ENCODE results near the gene KCNK6. TPM values are rescaled to one million over a fixed set of nuclear protein-coding genes. Genes with fewer than 3 reads are reported as not detected.

KCNK6 gene
- 1.4 TPM for total RNA-seq

- peak; percentile 56 for DNase-seq (ENCODE audit: low spot score)
- no peak for ATAC-seq
These were observed at the start of gene KCNK6 for GRCh38 chr19:38319421-38320258. KCNK6 (plus strand) TSS chr19:38319845; CDS start chr19:38319951, 106 bp downstream.

GRCh38 chr19:38270587-38271167 is 49.0 kb upstream of the KCNK6 start:
- DNase-seq (ENCODE audit: low spot score): no peak
- no peak for ATAC-seq

DNA sequence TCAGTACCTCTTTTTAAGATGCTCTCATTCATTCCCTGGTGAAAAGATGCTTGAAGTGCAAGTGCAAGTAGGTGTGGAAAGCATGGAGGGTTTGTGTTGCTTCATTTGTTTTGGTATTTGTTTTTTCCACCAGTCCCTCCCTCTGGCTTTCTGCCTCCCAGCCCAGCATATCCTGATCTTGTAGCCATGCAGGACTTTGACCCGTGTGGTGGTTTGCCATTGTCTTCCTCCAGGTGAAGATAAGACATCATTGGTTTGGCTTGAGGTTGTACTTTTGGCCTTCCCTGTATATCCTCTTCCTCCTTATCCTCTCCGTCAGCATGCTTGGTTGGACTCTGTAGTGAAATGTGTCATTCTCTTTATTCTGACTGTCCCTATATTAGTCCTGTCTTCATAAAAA is 46.1 kb upstream of the KCNK6 start:
- ATAC-seq: peak; percentile 43
- no peak for DNase-seq (ENCODE audit: low spot score)

GRCh38 chr19:38274739-38275138 is 44.9 kb upstream of the KCNK6 start:
- DNase-seq (ENCODE audit: low spot score): no peak
- no peak for ATAC-seq

- DNase-seq (ENCODE audit: low spot score): no peak
- no peak for ATAC-seq
These were observed 42.6 kb upstream of the KCNK6 start for GRCh38 chr19:38276942-38277517.

- ATAC-seq: no peak
These were observed 42.1 kb upstream of the KCNK6 start for GRCh38 chr19:38277549-38277948.

DNA sequence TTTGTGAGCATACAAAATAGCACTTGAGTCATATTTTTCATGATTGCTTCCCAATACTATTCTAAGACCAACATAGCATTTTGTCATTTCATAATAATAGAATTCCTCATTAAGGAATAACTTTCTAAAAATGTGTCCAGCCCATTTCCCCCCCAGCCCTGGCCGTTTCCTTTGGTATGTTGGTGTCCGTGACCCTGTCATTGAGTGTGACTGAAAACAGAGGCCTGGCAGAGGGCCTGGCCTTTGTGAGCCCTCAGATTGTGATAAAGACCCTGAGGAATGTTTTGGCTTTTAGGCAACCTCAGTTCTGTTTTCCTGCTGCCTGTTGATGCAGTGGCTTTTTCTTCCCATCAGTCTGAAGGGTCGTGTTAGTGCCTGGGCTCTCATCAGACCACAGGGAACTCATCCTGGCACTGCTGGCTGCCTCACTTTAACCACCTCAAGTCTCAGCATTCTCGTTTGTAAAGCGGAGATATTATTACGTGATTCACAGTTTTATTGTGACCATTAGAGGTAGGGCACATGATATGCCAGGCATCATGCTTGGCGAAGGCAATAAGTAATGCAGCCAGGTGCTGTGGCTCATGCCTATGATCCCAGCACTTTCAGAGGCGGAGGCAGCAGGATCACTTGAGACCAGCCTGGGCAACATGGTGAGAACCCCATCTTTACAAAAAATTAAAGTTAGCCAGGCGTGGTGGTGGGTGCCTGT is 41.5 kb upstream of the KCNK6 start:
- DNase-seq (ENCODE audit: low spot score) (peak; percentile 55), ATAC-seq (peak; percentile 71)

More at GRCh38 chr19:38277549-38277948, 42.1 kb upstream of the KCNK6 start:
- no peak for DNase-seq (ENCODE audit: low spot score)

DNA sequence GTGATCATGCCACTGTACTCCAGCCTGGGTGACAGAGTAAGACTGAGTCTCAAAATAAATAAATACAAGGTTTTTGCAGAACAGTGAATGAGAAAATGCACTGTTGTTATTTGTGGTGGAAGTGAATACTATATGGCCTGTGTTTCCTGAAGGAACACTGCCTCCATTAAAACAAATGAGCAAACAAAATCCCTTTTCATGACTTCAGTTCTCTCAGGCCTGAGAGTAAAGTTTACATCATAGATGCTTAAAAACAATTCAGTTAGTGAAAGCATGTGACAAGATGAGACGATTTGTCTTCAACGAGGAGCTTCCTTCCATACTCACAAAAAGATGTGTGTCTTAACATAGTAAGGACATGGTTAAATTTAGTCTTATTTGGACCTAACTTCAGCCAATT is 40.9 kb upstream of the KCNK6 start:
- ATAC-seq: no peak
- DNase-seq (ENCODE audit: low spot score): no peak

GRCh38 chr19:38280030-38280921 is 39.4 kb upstream of the KCNK6 start:
- DNase-seq (ENCODE audit: low spot score) (no peak), ATAC-seq (peak; percentile 33)

DNA sequence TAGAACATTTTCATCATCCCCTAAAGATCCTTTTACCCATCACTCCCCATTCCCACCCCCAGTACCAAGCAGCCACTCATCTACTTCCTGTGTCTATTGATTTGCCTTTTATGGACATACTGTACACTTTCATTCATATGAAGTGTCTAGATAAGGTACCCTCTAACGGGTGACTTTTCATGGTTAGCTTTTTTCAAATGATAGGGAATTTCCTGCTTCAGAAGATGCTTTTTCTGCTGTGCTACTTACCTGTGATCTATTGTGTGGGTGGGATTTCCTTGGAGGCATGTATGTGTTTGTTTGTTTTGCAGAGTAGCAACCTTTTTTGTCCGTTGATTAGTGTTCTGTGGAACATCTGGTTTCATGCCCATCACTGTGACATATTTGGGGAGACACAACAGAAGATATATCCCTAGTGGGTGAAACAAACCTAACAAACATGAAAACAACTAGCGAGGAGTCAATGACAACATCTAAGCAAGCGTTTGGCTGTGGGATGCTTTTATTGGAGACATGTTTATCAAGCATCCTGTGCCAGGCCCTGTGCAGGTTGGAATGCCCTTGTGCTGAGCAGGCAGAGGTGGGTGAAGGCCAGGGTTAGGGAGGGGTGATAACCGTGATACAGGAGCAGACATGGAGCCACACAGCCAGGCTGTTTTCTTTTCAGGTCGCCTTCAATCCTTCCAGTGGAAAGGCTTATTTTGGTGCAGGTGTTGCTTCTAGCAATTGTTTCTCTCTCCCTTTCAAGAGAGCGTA is 37.7 kb upstream of the KCNK6 start:
- DNase-seq (ENCODE audit: low spot score): no peak
- no peak for ATAC-seq

- no peak for DNase-seq (ENCODE audit: low spot score)
- ATAC-seq: no peak
These were observed 36.4 kb upstream of the KCNK6 start for GRCh38 chr19:38283271-38283670.

DNA sequence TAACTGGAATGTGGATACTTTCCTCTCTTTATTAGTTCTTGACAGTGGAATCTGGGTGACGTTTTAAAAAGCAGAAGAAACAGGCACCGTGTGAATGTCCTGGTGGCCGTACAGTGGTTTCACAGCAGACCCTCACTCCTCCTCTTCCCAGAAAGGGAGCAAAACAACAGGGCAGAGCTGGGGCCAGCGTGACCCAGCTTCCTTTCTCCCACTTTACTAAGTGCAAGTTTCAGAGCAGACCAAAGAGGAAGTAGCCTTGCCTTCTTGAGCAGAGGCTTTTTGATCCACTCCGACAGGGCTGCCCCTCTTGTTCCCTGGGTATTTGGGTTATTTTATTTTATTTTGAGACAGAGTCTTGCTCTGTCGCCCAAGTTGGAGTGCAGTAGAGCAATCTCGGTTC is 35.2 kb upstream of the KCNK6 start:
- DNase-seq (ENCODE audit: low spot score): no peak
- peak; percentile 44 for ATAC-seq

DNA sequence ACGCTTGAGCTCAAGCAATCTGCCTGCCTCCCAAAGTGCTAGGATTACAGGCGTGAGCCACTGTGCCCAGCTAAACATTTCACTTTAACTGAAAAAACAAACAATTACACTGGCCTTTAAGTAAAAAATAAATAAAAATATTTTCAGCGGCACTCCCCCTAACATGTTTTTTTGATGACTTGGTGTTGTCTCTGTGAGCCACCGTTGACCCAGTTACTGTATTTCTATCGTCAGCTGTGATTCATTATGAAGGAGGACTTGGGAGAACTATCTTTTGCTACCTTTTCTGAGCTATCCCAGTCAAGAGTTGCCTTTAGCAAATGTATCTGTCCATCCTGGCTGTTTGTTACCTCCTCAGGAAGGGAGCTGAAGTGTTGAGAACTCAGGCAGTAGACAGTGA is 34.1 kb upstream of the KCNK6 start:
- DNase-seq (ENCODE audit: low spot score): no peak
- ATAC-seq: no peak

DNA sequence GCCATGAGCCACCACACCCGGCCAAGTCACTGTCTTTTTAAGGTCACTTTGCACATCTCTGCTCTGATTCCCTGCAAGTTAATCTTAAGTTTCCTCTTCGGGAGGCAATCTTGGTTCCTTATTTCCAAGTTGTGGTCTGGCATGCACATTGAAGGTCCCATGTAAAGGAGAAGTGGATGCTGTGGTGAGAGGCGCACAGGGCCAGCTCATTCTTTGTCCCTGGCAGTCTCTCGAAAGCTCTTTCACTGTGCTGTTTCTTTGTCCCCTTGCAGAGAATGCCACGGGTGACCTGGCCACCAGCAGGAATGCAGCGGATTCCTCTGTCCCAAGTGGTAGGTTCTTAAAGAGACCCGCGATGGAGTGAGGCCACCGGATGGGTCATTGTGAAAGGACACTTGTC is 32.0 kb upstream of the KCNK6 start:
- peak; percentile 30 for ATAC-seq
- no peak for DNase-seq (ENCODE audit: low spot score)

DNA sequence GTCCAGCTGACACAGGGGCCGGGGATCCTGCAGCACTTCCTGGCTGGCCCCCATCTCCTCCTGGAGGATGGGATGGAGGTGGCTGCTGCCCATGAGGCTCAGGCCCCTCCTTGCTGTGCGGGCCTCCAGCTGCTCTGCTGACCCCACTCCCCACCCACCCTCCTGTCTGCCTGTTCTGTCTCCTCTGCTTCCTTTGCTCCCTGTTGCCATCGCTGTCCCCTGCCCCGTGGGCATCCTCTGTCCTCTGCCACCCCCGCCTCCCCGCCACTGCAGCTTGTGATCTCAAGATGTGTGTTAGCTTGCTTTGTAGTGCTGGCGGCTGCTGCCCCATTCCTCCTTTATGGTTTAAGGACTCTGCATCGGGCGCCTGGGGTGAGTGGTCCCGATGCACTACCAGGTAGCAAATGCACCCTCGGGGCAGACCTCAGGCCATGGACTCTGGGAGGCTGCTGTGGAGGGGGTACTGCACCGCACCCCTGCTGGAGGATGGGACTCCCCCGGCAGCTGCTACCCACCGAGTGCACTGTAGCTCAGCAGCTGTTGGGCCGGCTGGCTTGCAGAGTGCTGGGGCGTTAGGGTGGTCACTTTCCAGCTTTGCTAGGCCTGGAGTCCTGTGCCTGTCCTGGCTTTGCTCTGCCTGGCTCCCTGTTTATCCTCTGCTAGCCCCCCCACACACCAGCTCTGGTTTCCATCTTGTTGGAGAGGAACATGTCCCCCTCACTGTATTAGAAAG is 31.4 kb upstream of the KCNK6 start:
- no peak for DNase-seq (ENCODE audit: low spot score)
- no peak for ATAC-seq

DNA sequence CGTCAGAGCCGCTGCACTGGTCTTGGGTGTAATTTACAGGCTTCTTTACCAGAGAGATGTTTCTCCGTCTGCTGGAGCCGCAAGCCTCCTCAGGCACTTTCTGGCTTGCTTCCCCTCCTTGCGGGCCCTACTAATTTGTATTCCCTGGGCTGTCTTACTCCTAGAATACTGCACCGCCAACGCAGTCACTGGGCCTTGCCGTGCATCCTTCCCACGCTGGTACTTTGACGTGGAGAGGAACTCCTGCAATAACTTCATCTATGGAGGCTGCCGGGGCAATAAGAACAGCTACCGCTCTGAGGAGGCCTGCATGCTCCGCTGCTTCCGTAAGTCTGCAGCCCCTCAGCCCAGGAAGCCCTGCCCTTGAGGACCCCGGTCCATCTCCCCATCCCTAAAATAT is 29.7 kb upstream of the KCNK6 start:
- no peak for ATAC-seq
- DNase-seq (ENCODE audit: low spot score): no peak

DNA sequence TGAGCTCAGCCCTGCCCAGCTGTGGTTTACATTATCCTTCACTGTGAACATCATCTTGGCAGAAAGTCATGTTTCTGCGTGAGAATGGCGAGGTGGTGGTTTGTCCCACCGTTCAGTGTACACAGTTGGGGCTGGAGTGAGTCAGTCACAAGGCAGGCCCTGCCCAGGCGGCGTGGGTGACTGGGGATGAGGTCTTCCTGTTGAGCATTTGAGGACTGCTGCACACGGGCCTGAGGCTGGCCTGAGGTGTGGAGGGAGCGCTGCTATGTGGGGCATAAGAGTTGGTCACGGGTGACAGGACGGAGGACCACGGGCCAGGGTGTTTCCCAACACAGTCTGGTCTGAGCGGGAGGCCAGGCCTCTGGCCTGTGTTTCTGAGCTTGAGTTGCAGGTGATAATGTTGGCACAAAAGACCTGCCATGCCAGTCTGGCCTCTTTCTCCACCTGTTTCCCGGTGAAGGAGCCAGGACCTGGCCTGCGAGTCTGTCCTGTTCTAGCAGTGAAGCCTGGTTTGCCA is 29.0 kb upstream of the KCNK6 start:
- no peak for DNase-seq (ENCODE audit: low spot score)
- no peak for ATAC-seq

- no peak for DNase-seq (ENCODE audit: low spot score)
- no peak for ATAC-seq
These were observed 27.8 kb upstream of the KCNK6 start for GRCh38 chr19:38291855-38292254.

- DNase-seq (ENCODE audit: low spot score) (no peak), ATAC-seq (no peak)
These were observed 26.4 kb upstream of the KCNK6 start for GRCh38 chr19:38293281-38293680.

Measured in left lobe of liver (tissue), 2 donors.